Cardiac muscle cell (in vitro differentiated cells and primary cell): ENCODE results near the gene TSPAN4. TPM values are rescaled to one million over a fixed set of nuclear protein-coding genes. Genes with fewer than 3 reads are reported as not detected.

Source experiments
- DNase-seq, 2 donors: peaks; one replicate each; pipeline versions ENCODE4 v3.0.0 to v3.0.0-alpha.2; 2010 to 2017; ENCODE audit warnings: low read depth in 1 of 2, low spot score in 1 of 2
- H3K27ac ChIP-seq: fragments of 200-600 bp; sonication (generic); 2 replicates; pipeline ENCODE4 v1.5.1; 2016
- H3K27me3 ChIP-seq: fragments of 200-600 bp; sonication (generic); 2 replicates; pipeline ENCODE4 v1.6.0; 2016; ENCODE audit warnings: control low read depth
- H3K36me3 ChIP-seq: fragments of 200-600 bp; sonication (generic); 2 replicates; pipeline ENCODE4 v1.5.1; 2016; ENCODE audit warnings: control low read depth
- H3K4me1 ChIP-seq: fragments of 200-600 bp; sonication (generic); 2 replicates; pipeline ENCODE4 v1.8.1; 2017; ENCODE audit warnings: low read depth, mild to moderate bottlenecking, mixed run types
- H3K4me3 ChIP-seq: fragments of 200-600 bp; sonication (generic); 2 replicates; pipeline ENCODE4 v1.5.1; 2016; ENCODE audit warnings: mild to moderate bottlenecking
- H3K9me3 ChIP-seq: fragments of 200-600 bp; sonication (generic); 2 replicates; pipeline ENCODE4 v1.5.1; 2017; ENCODE audit warnings: low read depth, mild to moderate bottlenecking, control low read depth
- polyA plus RNA-seq: library from polyadenylated mRNA; unstranded; fragments of >200 nt; fragmentation: Nextera tagmentation; extraction: Ambion mirVana; gene quantifications from 2 replicates; pipeline ENCODE4 v1.2.1, GENCODE V29; 2016
- total RNA-seq: library from RNA; depleted of rRNA; stranded (reverse); fragments of >200 nt; gene quantifications from 2 replicates; pipeline ENCODE4 v1.2.3, GENCODE V29; 2016
- TF ChIP-seq, protein P1 (sequence below): IDR thresholded peaks from 2 replicates; pipeline ENCODE4 v1.5.1; 2012; ENCODE audit warnings: low read depth, mild to moderate bottlenecking, low read length

Gene TSPAN4
- total and polyA plus RNA-seq, 2 experiments from 2014 or later, result 85.3 to 125 TPM

DNA sequence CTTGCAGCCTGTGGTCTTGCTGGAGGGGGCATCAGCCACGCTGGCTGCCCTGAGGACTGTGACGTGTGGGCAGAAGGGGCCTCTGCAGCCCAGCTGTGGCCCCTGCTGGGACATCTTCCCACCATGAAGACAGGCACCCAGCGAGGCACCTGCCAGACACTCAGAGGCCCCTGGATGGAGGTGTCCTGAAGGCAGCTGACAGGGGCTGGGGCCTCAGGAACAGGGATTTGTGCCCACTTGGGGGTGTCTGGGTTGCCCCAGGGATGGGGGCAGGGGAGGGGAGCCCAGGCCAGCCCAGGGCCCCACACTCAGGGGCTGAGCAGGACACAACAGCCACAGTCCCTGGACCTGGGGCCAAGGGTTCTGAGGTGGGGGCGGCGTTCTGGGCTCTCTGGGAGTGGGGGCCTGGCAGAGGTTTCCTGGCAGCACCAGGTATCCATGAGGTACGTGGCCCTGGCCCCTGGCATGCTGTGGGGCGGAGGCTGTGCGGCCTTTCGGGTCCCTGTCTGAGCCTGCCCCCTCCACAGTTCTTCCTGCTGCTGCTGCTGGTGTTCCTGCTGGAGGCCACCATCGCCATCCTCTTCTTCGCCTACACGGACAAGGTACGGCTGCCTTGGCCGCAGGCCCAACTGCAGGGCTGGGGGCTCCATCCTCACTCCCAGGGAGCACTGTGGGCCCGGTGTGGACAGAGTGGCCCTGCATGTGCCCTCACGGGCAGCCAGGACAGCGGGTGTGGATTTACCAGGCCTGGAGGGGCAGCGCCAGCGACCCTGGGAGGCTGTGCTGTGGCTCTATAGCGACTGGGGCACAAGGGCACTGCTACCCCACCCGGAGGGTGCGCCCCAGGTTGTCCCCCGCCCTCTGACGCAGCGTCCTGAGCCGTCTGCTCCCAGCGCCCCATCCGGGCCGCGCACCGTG lies 21.5 kb downstream of the TSPAN4 start:
- Histone ChIP-seq H3K4me1 (peaks cover 6% of the 10 kb centered on the region), H3K27ac (no peak overlapping the region), H3K36me3 (peaks cover 3% of the 10 kb centered on the region), H3K9me3 (no peaks in the 10 kb centered on the region), H3K27me3 (no peaks in the 10 kb centered on the region), H3K4me3 (no peak overlapping the region)
- DNase-seq, result no peak
- TF ChIP-seq, protein P1, sequence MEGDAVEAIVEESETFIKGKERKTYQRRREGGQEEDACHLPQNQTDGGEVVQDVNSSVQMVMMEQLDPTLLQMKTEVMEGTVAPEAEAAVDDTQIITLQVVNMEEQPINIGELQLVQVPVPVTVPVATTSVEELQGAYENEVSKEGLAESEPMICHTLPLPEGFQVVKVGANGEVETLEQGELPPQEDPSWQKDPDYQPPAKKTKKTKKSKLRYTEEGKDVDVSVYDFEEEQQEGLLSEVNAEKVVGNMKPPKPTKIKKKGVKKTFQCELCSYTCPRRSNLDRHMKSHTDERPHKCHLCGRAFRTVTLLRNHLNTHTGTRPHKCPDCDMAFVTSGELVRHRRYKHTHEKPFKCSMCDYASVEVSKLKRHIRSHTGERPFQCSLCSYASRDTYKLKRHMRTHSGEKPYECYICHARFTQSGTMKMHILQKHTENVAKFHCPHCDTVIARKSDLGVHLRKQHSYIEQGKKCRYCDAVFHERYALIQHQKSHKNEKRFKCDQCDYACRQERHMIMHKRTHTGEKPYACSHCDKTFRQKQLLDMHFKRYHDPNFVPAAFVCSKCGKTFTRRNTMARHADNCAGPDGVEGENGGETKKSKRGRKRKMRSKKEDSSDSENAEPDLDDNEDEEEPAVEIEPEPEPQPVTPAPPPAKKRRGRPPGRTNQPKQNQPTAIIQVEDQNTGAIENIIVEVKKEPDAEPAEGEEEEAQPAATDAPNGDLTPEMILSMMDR, result no peak

DNA sequence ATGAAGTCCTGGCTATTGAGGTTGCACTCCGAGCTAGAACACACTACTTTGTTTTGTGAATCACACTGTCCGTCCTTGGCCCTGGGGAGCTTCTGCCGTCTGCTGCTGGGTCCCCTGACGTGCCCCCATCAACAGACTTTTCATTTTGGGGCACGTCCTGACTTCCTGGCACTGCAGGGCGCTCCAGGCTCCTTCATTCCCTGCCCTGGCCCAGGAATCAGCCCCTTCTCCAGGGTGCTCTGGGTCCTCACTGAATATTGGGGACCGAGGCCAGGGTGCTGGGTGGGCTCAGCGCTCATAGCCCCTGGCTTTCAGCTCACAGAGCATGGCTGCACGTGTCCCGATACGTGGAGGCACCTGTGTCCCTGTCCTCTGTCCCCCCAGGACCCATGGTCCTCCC lies 22.2 kb downstream of the TSPAN4 start:
- Histone ChIP-seq H3K27me3 (no peaks in the 10 kb centered on the region), H3K4me3 (no peak overlapping the region), H3K27ac (no peak overlapping the region), H3K36me3 (peaks cover 3% of the 10 kb centered on the region), H3K4me1 (peaks cover 2% of the 10 kb centered on the region), H3K9me3 (no peaks in the 10 kb centered on the region)
- TF ChIP-seq, protein P1, result no peak
- no peak for DNase-seq

DNA sequence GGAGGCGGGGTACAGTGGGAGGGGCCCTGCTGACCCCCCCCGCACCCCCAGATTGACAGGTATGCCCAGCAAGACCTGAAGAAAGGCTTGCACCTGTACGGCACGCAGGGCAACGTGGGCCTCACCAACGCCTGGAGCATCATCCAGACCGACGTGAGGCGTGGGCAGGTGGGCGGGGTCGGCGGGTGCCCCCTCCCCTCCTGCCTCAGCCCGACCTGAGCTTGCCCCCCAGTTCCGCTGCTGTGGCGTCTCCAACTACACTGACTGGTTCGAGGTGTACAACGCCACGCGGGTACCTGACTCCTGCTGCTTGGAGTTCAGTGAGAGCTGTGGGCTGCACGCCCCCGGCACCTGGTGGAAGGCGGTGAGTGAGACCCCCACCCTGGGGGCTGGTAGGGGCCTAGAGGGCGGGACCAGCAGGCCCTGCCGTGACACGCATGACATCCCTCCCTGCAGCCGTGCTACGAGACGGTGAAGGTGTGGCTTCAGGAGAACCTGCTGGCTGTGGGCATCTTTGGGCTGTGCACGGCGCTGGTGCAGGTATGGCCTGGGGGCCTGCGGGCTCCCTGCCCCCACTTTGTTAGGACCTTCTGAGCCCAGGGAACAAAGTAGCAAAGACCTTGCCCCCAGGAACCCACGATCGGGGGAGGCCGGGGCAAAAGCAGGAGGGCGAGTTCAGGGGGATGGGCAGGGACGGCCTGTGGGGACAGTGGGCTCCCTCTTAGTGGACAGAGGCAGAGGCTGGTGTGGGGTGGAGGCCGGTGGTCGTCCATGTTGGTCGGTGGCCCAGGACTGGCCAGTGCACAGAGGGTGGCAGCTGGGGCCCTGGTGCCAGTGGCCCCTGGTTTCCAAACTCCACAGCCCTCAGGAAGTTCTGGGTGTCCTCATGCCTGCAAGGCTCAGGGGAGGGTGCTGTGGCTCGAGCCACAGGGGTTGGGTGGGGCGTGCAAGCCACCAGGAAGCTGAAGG lies 23.1 kb downstream of the TSPAN4 start:
- Histone ChIP-seq H3K4me1 (no peaks in the 10 kb centered on the region), H3K9me3 (no peaks in the 10 kb centered on the region), H3K4me3 (no peak overlapping the region), H3K27me3 (no peaks in the 10 kb centered on the region), H3K36me3 (peaks cover 3% of the 10 kb centered on the region), H3K27ac (no peak overlapping the region)
- no peak for DNase-seq
- TF ChIP-seq, protein P1, result no peak

DNA sequence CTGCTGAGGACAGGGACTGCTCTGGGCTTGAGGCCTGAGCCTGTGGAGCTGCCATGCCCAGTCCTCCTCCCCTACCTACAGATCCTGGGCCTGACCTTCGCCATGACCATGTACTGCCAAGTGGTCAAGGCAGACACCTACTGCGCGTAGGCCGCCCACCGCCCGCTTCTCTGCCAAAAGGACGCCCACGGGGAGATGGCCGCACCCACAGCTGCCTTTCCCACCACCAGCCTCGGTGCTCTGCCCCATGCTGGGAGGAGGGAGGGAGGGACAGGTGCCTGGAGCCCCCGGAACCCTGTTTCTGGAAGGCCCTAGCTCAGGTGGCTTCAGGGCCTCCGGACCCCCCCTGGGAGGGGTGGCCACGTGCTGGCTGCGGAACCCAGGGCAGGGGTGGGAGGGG lies 23.8 kb downstream of the TSPAN4 start:
- Histone ChIP-seq H3K4me1 (no peaks in the 10 kb centered on the region), H3K27me3 (no peaks in the 10 kb centered on the region), H3K36me3 (peaks cover 3% of the 10 kb centered on the region), H3K27ac (no peak overlapping the region), H3K4me3 (no peak overlapping the region), H3K9me3 (no peaks in the 10 kb centered on the region)
- DNase-seq, result no peak
- TF ChIP-seq, protein P1, result no peak

DNA sequence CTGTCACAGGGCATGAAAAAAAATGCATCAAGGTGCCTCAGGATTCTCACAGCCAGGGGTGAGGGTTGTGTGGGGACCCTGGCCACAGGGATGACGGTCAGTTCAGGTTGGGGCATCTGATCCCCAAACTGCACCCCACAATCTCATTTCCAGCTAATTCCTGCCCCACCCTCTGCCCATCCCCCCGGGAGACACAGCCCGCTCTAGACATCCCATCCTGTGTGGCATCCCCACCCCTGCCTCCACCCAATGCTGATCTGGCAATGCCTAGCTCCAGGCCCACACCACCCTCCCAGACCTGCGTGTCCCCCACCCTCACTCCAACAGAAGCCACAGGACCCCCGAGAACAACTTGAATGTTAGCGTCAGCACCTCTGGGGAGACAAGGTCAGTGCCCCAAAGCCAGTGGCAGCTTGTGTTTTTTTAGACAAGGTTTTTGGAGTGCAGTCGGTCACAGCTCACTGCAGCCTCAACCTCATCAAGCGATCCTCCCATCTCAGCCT lies 25.3 kb downstream of the TSPAN4 start:
- H3K27me3 ChIP-seq, result no peaks in the 10 kb centered on the region
- H3K36me3 ChIP-seq, result peaks cover 3% of the 10 kb centered on the region
- DNase-seq, result no peak
- no peaks in the 10 kb centered on the region for H3K4me1 ChIP-seq
- no peak overlapping the region for H3K27ac ChIP-seq
- TF ChIP-seq, protein P1, result no peak
- H3K4me3 ChIP-seq, result no peak overlapping the region
- H3K9me3 ChIP-seq, result no peaks in the 10 kb centered on the region
